Progenitor cell of endocrine pancreas (in vitro differentiated cells): ENCODE results near the gene ALKBH5. TPM values are rescaled to one million over a fixed set of nuclear protein-coding genes. Genes with fewer than 3 reads are reported as not detected.

Source experiments
- DNase-seq: peaks from one replicate; pipeline ENCODE4 v3.0.0; 2021; ENCODE audit warnings: low spot score; ENCODE audit not compliant: unreplicated experiment
- H3K27ac Mint-ChIP-seq: 2 replicates; pipeline ENCODE4 v1.8.0; 2021; ENCODE audit warnings: mild to moderate bottlenecking, moderate library complexity, mixed read lengths
- H3K27me3 Mint-ChIP-seq: 2 replicates; pipeline ENCODE4 v1.8.0; 2021; ENCODE audit warnings: mixed read lengths
- H3K36me3 Mint-ChIP-seq: 2 replicates; pipeline ENCODE4 v1.8.0; 2022; ENCODE audit warnings: mixed read lengths; ENCODE audit not compliant: insufficient read depth
- H3K4me1 Mint-ChIP-seq: 2 replicates; pipeline ENCODE4 v1.8.0; 2021; ENCODE audit warnings: low read depth, mixed read lengths
- H3K4me3 Mint-ChIP-seq: 2 replicates; pipeline ENCODE4 v1.8.0; 2021; ENCODE audit warnings: low read depth, mild to moderate bottlenecking, moderate library complexity, mixed read lengths
- H3K9me3 Mint-ChIP-seq: 2 replicates; pipeline ENCODE4 v1.8.0; 2021; ENCODE audit warnings: low read depth, mixed read lengths
- CTCF ChIP-seq: fragments of 200-600 bp; sonication (generic); IDR thresholded peaks from one replicate; pipeline ENCODE4 v1.5.0; 2021; ENCODE audit warnings: antibody characterized with exemption, mild to moderate bottlenecking; ENCODE audit not compliant: unreplicated experiment
- total RNA-seq: library from RNA; stranded (reverse); gene quantifications from 2 replicates; pipeline ENCODE4 v1.2.1, GENCODE V29; 2021

ALKBH5 gene
- total RNA-seq, 1 donor from 2014 or later: 78.1 TPM

- Mint-ChIP-seq H3K27ac (no peak overlapping the region), H3K4me1 (peaks cover 15% of the 10 kb centered on the region), H3K4me3 (no peak overlapping the region), H3K27me3 (peaks cover under 1% of the 10 kb centered on the region), H3K36me3 (no peaks in the 10 kb centered on the region), H3K9me3 (no peaks in the 10 kb centered on the region)
- DNase-seq: no peak
- no peak for TF ChIP-seq CTCF
Observed at GRCh38 chr17:18177133-18177532, 6.5 kb upstream of the ALKBH5 start.

GRCh38 chr17:18177722-18178121 lies 5.9 kb upstream of the ALKBH5 start:
- TF ChIP-seq CTCF: no peak
- Mint-ChIP-seq H3K4me1 (peaks cover 16% of the 10 kb centered on the region), H3K36me3 (no peaks in the 10 kb centered on the region), H3K27me3 (no peaks in the 10 kb centered on the region), H3K4me3 (no peak overlapping the region), H3K27ac (no peak overlapping the region), H3K9me3 (no peaks in the 10 kb centered on the region)
- DNase-seq: no peak

- no peaks in the 10 kb centered on the region for H3K36me3 Mint-ChIP-seq
- H3K27me3 Mint-ChIP-seq: no peaks in the 10 kb centered on the region
- no peak for TF ChIP-seq CTCF
- H3K4me3 Mint-ChIP-seq: peak overlapping the region; percentile 31
- no peak for DNase-seq
- peaks cover 16% of the 10 kb centered on the region for H3K4me1 Mint-ChIP-seq
- peak overlapping the region; percentile 83 for H3K27ac Mint-ChIP-seq
- no peaks in the 10 kb centered on the region for H3K9me3 Mint-ChIP-seq
Observed at GRCh38 chr17:18179196-18179595, 4.4 kb upstream of the ALKBH5 start.

GRCh38 chr17:18179804-18180203 lies 3.8 kb upstream of the ALKBH5 start:
- H3K4me1 Mint-ChIP-seq: peaks cover 18% of the 10 kb centered on the region
- no peaks in the 10 kb centered on the region for H3K9me3 Mint-ChIP-seq
- H3K36me3 Mint-ChIP-seq: no peaks in the 10 kb centered on the region
- no peak for DNase-seq
- H3K4me3 Mint-ChIP-seq: peak overlapping the region; percentile 31
- peak overlapping the region; percentile 56 for H3K27ac Mint-ChIP-seq
- H3K27me3 Mint-ChIP-seq: no peaks in the 10 kb centered on the region
- no peak for TF ChIP-seq CTCF

GRCh38 chr17:18181358-18181757 lies 2.3 kb upstream of the ALKBH5 start:
- no peak for TF ChIP-seq CTCF
- H3K4me1 Mint-ChIP-seq: peaks cover 32% of the 10 kb centered on the region
- no peak overlapping the region for H3K27ac Mint-ChIP-seq

More at GRCh38 chr17:18181358-18181757, 2.3 kb upstream of the ALKBH5 start:
- DNase-seq: no peak
- H3K27me3 Mint-ChIP-seq: no peaks in the 10 kb centered on the region
- no peaks in the 10 kb centered on the region for H3K9me3 Mint-ChIP-seq
- no peak overlapping the region for H3K4me3 Mint-ChIP-seq
- H3K36me3 Mint-ChIP-seq: no peaks in the 10 kb centered on the region
